HTR-8/SVneo (cell line): Measurements from ENCODE around the gene SNTG2.

Source experiments
- DNase-seq: peaks from one replicate; pipeline ENCODE4 v3.0.0; 2011; ENCODE audit warnings: low spot score, mixed read lengths; ENCODE audit not compliant: insufficient read length
- FAIRE-seq: peaks from 2 replicates; lab custom pipeline; 2011; peaks lifted over from hg19 to GRCh38; lab: Jason Lieb, UNC

SNTG2 gene

GRCh38 chr2:981759-982158, 31.1 kb downstream of the SNTG2 start:
- no peak for DNase-seq
- FAIRE-seq = no peak

- DNase-seq = no peak
- FAIRE-seq = no peak
Measured at GRCh38 chr2:985317-985898, 34.8 kb downstream of the SNTG2 start.

GRCh38 chr2:987789-988188, 37.1 kb downstream of the SNTG2 start:
- FAIRE-seq (peak; percentile 9), DNase-seq (no peak)

GRCh38 chr2:989781-990467, 39.3 kb downstream of the SNTG2 start:
- FAIRE-seq = peak; percentile 70
- DNase-seq = no peak

GRCh38 chr2:990970-991369, 40.3 kb downstream of the SNTG2 start:
- DNase-seq (no peak), FAIRE-seq (no peak)

GRCh38 chr2:1002350-1002749, 51.7 kb downstream of the SNTG2 start:
- DNase-seq (no peak), FAIRE-seq (no peak)

GRCh38 chr2:1004398-1004797, 53.7 kb downstream of the SNTG2 start:
- DNase-seq = no peak

GRCh38 chr2:1010415-1010930, 59.8 kb downstream of the SNTG2 start:
- DNase-seq (no peak), FAIRE-seq (no peak)

More at GRCh38 chr2:1004398-1004797, 53.7 kb downstream of the SNTG2 start:
- FAIRE-seq = no peak

- no peak for DNase-seq
- no peak for FAIRE-seq
Measured at GRCh38 chr2:1011006-1011405, 60.4 kb downstream of the SNTG2 start.

GRCh38 chr2:1011985-1012384, 61.3 kb downstream of the SNTG2 start:
- FAIRE-seq = no peak

GRCh38 chr2:1014802-1015201, 64.2 kb downstream of the SNTG2 start:
- FAIRE-seq (no peak), DNase-seq (no peak)

More at GRCh38 chr2:1011985-1012384, 61.3 kb downstream of the SNTG2 start:
- DNase-seq = no peak

GRCh38 chr2:1016500-1016899, 65.9 kb downstream of the SNTG2 start:
- FAIRE-seq = no peak

GRCh38 chr2:1017827-1018226, 67.2 kb downstream of the SNTG2 start:
- no peak for DNase-seq
- FAIRE-seq = no peak

More at GRCh38 chr2:1016500-1016899, 65.9 kb downstream of the SNTG2 start:
- no peak for DNase-seq

- no peak for DNase-seq
- no peak for FAIRE-seq
Measured at GRCh38 chr2:1020206-1020605, 69.6 kb downstream of the SNTG2 start.

- DNase-seq (no peak), FAIRE-seq (no peak)
Measured at GRCh38 chr2:1022178-1022577, 71.5 kb downstream of the SNTG2 start.

- FAIRE-seq (no peak), DNase-seq (no peak)
Measured at GRCh38 chr2:1024981-1025380, 74.3 kb downstream of the SNTG2 start.

- DNase-seq = no peak
- FAIRE-seq = no peak
Measured at GRCh38 chr2:1026141-1026540, 75.5 kb downstream of the SNTG2 start.

- no peak for FAIRE-seq
- no peak for DNase-seq
Measured at GRCh38 chr2:1028831-1029230, 78.2 kb downstream of the SNTG2 start.

- no peak for FAIRE-seq
- DNase-seq = no peak
Measured at GRCh38 chr2:1032030-1032429, 81.4 kb downstream of the SNTG2 start.

- DNase-seq (no peak), FAIRE-seq (peak; percentile 44)
Measured at GRCh38 chr2:1033069-1033468, 82.4 kb downstream of the SNTG2 start.

- FAIRE-seq (no peak), DNase-seq (no peak)
Measured at GRCh38 chr2:1037066-1037465, 86.4 kb downstream of the SNTG2 start.

- FAIRE-seq (no peak), DNase-seq (no peak)
Measured at GRCh38 chr2:1039549-1039948, 88.9 kb downstream of the SNTG2 start.
